SK-N-SH (cell line): ENCODE data around the gene SETD7. TPM values are rescaled to one million over a fixed set of nuclear protein-coding genes. Genes with fewer than 3 reads are reported as not detected.

Experiments used
- CTCF ChIA-PET: fragments of 300-600, 350-600 bp; formaldehyde crosslinking; extraction: SDS; loops from one replicate; lab custom pipeline; 2021; lab: Yijun Ruan, JAX
- POLR2A ChIA-PET: fragments of 350-600 bp; sonication (Branson Sonifier 250); formaldehyde crosslinking; extraction: SDS; loops from one replicate; lab custom pipeline; 2020; ENCODE audit warnings: antibody characterized with exemption, inconsistent platforms; lab: Yijun Ruan, JAX
- DNase-seq: peaks from one replicate; pipeline ENCODE4 v3.0.0; 2012
- H2AFZ ChIP-seq: fragments of 200-600 bp; sonication (generic); 2 replicates; pipeline ENCODE4 v1.8.1; 2016; ENCODE audit warnings: antibody characterized with exemption, mild to moderate bottlenecking, low read depth
- H3F3A ChIP-seq: fragments of 200-600 bp; sonication (generic); replicated peaks from 2 replicates; pipeline ENCODE3; 2016; ENCODE audit warnings: antibody characterized with exemption, mild to moderate bottlenecking; ENCODE audit not compliant: insufficient read depth
- H3K27ac ChIP-seq, 2 experiments: fragments of 200-500 bp in 1 of 2; fragments of 200-600 bp in 1 of 2; sonication (Bioruptor generic) in 1 of 2; sonication (generic), shearing (Covaris generic) in 1 of 2; 2 replicates each; pipeline versions ENCODE4 v1.5.1 to v1.6.1; 2014 to 2016; ENCODE audit warnings: low read depth in 2 of 2, inconsistent platforms in 1 of 2, low read length in 1 of 2, mild to moderate bottlenecking in 1 of 2, mixed read lengths in 1 of 2
- H3K27me3 ChIP-seq: fragments of 200-600 bp; sonication (generic), shearing (Covaris generic); 2 replicates; pipeline ENCODE4 v1.6.1; 2016; ENCODE audit warnings: mixed run types; ENCODE audit not compliant: insufficient read depth
- H3K36me3 ChIP-seq, 2 experiments: fragments of 200-500 bp in 1 of 2; fragments of 200-600 bp in 1 of 2; sonication (Bioruptor generic) in 1 of 2; sonication (generic) in 1 of 2; replicated peaks in 1 of 2; 2 replicates each; pipeline versions ENCODE3 to v1.5.1; 2014 to 2016; ENCODE audit warnings: low read length in 1 of 2, mild to moderate bottlenecking in 1 of 2; ENCODE audit not compliant: insufficient read depth in 2 of 2, control insufficient read depth in 1 of 2
- H3K4me1 ChIP-seq, 2 experiments: fragments of 200-500 bp in 1 of 2; fragments of 200-600 bp in 1 of 2; sonication (Bioruptor generic) in 1 of 2; sonication (generic), shearing (Covaris generic) in 1 of 2; 2 replicates each; pipeline versions ENCODE4 v1.5.1 to v1.6.1; 2014 to 2016; ENCODE audit warnings: low read depth in 1 of 2, low read length in 1 of 2, mixed run types in 1 of 2; ENCODE audit not compliant: insufficient read depth in 2 of 2, control insufficient read depth in 1 of 2
- H3K4me2 ChIP-seq: fragments of 200-600 bp; sonication (generic), shearing (Covaris generic); 2 replicates; pipeline ENCODE4 v1.6.1; 2017; ENCODE audit warnings: mixed run types
- H3K4me3 ChIP-seq, 2 experiments: fragments of 200-500 bp in 1 of 2; fragments of 200-600 bp in 1 of 2; sonication (Bioruptor generic) in 1 of 2; sonication (generic), shearing (Covaris generic) in 1 of 2; 2 replicates each; pipeline versions ENCODE4 v1.5.1 to v1.8.1; 2014 to 2016; ENCODE audit warnings: low read depth in 2 of 2, inconsistent platforms in 1 of 2, low read length in 1 of 2, mild to moderate bottlenecking in 1 of 2, mixed read lengths in 1 of 2, moderate library complexity in 1 of 2
- H3K79me2 ChIP-seq: fragments of 200-600 bp; sonication (generic); 2 replicates; pipeline ENCODE4 v1.8.1; 2017; ENCODE audit warnings: mild to moderate bottlenecking; ENCODE audit not compliant: insufficient read depth
- H3K9ac ChIP-seq: fragments of 200-600 bp; sonication (generic); 2 replicates; pipeline ENCODE4 v1.6.1; 2017; ENCODE audit warnings: mixed run types
- H3K9me2 ChIP-seq: fragments of 200-600 bp; sonication (generic); 2 replicates; pipeline ENCODE4 v1.6.1; 2017; ENCODE audit warnings: mixed run types
- H3K9me3 ChIP-seq: fragments of 200-600 bp; sonication (generic); 2 replicates; pipeline ENCODE4 v1.6.1; 2017; ENCODE audit warnings: mixed run types, mild to moderate bottlenecking, moderate library complexity
- H4K20me1 ChIP-seq: fragments of 200-600 bp; sonication (generic); 2 replicates; pipeline ENCODE4 v1.6.1; 2017; ENCODE audit warnings: mild to moderate bottlenecking, mixed run types; ENCODE audit not compliant: insufficient read depth
- FOXJ3 ChIP-seq: sonication (generic); formaldehyde crosslinking; IDR thresholded peaks from 2 replicates; pipeline ENCODE4 v1.5.1; 2020; ENCODE audit warnings: mild to moderate bottlenecking, missing genetic modification reagents
- GABPA ChIP-seq: IDR thresholded peaks from 2 replicates; pipeline ENCODE4 v1.4.0; 2012; ENCODE audit warnings: low read depth, mild to moderate bottlenecking
- JUND ChIP-seq: IDR thresholded peaks from 2 replicates; pipeline ENCODE4 v1.4.0; 2012
- MAX ChIP-seq: IDR thresholded peaks from 2 replicates; pipeline ENCODE4 v1.4.0; 2012; ENCODE audit warnings: low read depth
- MEF2A ChIP-seq: IDR thresholded peaks from 2 replicates; pipeline ENCODE4 v1.4.0; 2012; ENCODE audit warnings: low read depth, borderline replicate concordance
- MXI1 ChIP-seq: IDR thresholded peaks from 2 replicates; pipeline ENCODE4 v1.6.1; 2012; ENCODE audit warnings: mild to moderate bottlenecking, low read depth, low read length, improper control_type of control experiment
- NFIC ChIP-seq: IDR thresholded peaks from 2 replicates; pipeline ENCODE4 v1.4.0; 2012; ENCODE audit warnings: borderline replicate concordance
- RAD21 ChIP-seq: IDR thresholded peaks from 2 replicates; pipeline ENCODE4 v1.6.1; 2012; ENCODE audit warnings: mild to moderate bottlenecking, low read length
- REST ChIP-seq: IDR thresholded peaks from 2 replicates; pipeline ENCODE4 v1.6.1; 2012; ENCODE audit warnings: mild to moderate bottlenecking, low read depth, low read length, moderate library complexity
- RFX5 ChIP-seq: IDR thresholded peaks from 2 replicates; pipeline ENCODE4 v1.6.1; 2012; ENCODE audit warnings: mild to moderate bottlenecking, improper control_type of control experiment, low read length
- RXRA ChIP-seq: IDR thresholded peaks from 2 replicates; pipeline ENCODE4 v1.4.0; 2012; ENCODE audit warnings: low read depth, mild to moderate bottlenecking, borderline replicate concordance
- SIN3A ChIP-seq: IDR thresholded peaks from 2 replicates; pipeline ENCODE4 v1.6.1; 2012; ENCODE audit warnings: low read depth, mild to moderate bottlenecking, low read length, moderate library complexity, borderline replicate concordance
- SMC3 ChIP-seq: IDR thresholded peaks from 2 replicates; pipeline ENCODE4 v1.6.1; 2012; ENCODE audit warnings: low read depth, low read length, improper control_type of control experiment
- TEAD4 ChIP-seq: IDR thresholded peaks from 2 replicates; pipeline ENCODE4 v1.4.0; 2012; ENCODE audit warnings: mild to moderate bottlenecking, borderline replicate concordance; ENCODE audit not compliant: insufficient read depth
- USF2 ChIP-seq: fragments of 150-350 bp; IDR thresholded peaks from 2 replicates; pipeline ENCODE4 v1.6.1; 2017; ENCODE audit warnings: antibody characterized with exemption, low read length, low read depth, borderline replicate concordance
- YY1 ChIP-seq: IDR thresholded peaks from 2 replicates; pipeline ENCODE4 v1.4.0; 2012; ENCODE audit warnings: low read depth, mild to moderate bottlenecking
- WGBS: methylation state at CpG from one replicate; pipeline ENCODE4 v1.1.6; 2017; ENCODE audit warnings: low lambda C conversion rate; 5-methylcytosine and 5-hydroxymethylcytosine counted together
- polyA plus RNA-seq, 3 experiments: library from polyadenylated mRNA; depleted of rRNA; stranded (reverse); fragments of >200 nt; gene quantifications; 2 replicates each; pipeline ENCODE4 v1.2.3, GENCODE V29; 2012

SETD7 gene
- polyA plus RNA-seq, 1 of the 3 experiments (the other 2 are of a cell fraction): 5.0 TPM

- Histone ChIP-seq H3K4me2 (no peak overlapping the region), H3K27me3 (no peaks in the 10 kb centered on the region), H3K4me1 (no peaks in the 10 kb centered on the region; a peak in 1 of 4 replicates), H3F3A (peaks cover 9% of the 10 kb centered on the region), H3K36me3 (no peaks in the 10 kb centered on the region), H3K9me2 (no peaks in the 10 kb centered on the region), H3K27ac (no peak overlapping the region), H3K9me3 (no peaks in the 10 kb centered on the region), H3K9ac (no peak overlapping the region), H4K20me1 (no peaks in the 10 kb centered on the region)
- 85% methylated on average over 4 of the region's 4 CpGs for WGBS
- CTCF ChIA-PET: interaction anchor here (1.7 kb wide), 1 partner anchor 9 kb away, joined by 3 read pairs; no protein-coding TSS in a partner anchor
- DNase-seq: no peak
- POLR2A ChIA-PET: no interaction called here
- TF ChIP-seq MXI1 (no peak), FOXJ3 (no peak), MAX (no peak), GABPA (no peak), MEF2A (no peak), RXRA (no peak), USF2 (no peak), TEAD4 (no peak), REST (no peak), NFIC (no peak)
- TF ChIP-seq, all 33 proteins: peak for 0
- Histone ChIP-seq H3K79me2 (no peaks in the 10 kb centered on the region), H3K4me3 (no peak overlapping the region), H2AFZ (no peak overlapping the region)
Measured at GRCh38 chr4:139493176-139493575, 62.8 kb downstream of the SETD7 start.

GRCh38 chr4:139492429-139492828 is 63.6 kb downstream of the SETD7 start:
- Histone ChIP-seq H3K9me2 (no peaks in the 10 kb centered on the region), H3K4me3 (no peak overlapping the region), H3F3A (peaks cover 10% of the 10 kb centered on the region), H3K4me1 (no peaks in the 10 kb centered on the region), H3K9ac (no peak overlapping the region), H2AFZ (no peak overlapping the region), H3K9me3 (no peaks in the 10 kb centered on the region), H3K4me2 (no peak overlapping the region), H4K20me1 (no peaks in the 10 kb centered on the region), H3K36me3 (no peaks in the 10 kb centered on the region), H3K79me2 (no peaks in the 10 kb centered on the region)
- ChIA-PET POLR2A (no interaction called here), CTCF (interaction anchor here (1.7 kb wide), 1 partner anchor 10 kb away, joined by 3 read pairs; no protein-coding TSS in a partner anchor)
- WGBS: 93% methylated on average over 2 of the region's 2 CpGs
- TF ChIP-seq YY1: no peak
- TF ChIP-seq RFX5: no peak
- no peak for TF ChIP-seq TEAD4
- no peak for TF ChIP-seq MEF2A
- no peak for TF ChIP-seq FOXJ3
- no peak for TF ChIP-seq SIN3A
- TF ChIP-seq SMC3: no peak
- TF ChIP-seq RXRA: no peak
- TF ChIP-seq JUND: no peak
- no peak for TF ChIP-seq RAD21
- TF ChIP-seq, all 33 proteins: peak for 0
- no peak for DNase-seq
- Histone ChIP-seq H3K27ac (no peak overlapping the region), H3K27me3 (no peaks in the 10 kb centered on the region)
